SK-N-SH (cell line): ENCODE results near the gene KCNAB1. TPM values are rescaled to one million over a fixed set of nuclear protein-coding genes. Genes with fewer than 3 reads are reported as not detected.

Experiments
- CTCF ChIA-PET: fragments of 300-600, 350-600 bp; formaldehyde crosslinking; extraction: SDS; loops from one replicate; lab custom pipeline; 2021; lab: Yijun Ruan, JAX
- POLR2A ChIA-PET: fragments of 350-600 bp; sonication (Branson Sonifier 250); formaldehyde crosslinking; extraction: SDS; loops from one replicate; lab custom pipeline; 2020; ENCODE audit warnings: antibody characterized with exemption, inconsistent platforms; lab: Yijun Ruan, JAX
- DNase-seq: peaks from one replicate; pipeline ENCODE4 v3.0.0; 2012
- H2AFZ ChIP-seq: fragments of 200-600 bp; sonication (generic); 2 replicates; pipeline ENCODE4 v1.8.1; 2016; ENCODE audit warnings: antibody characterized with exemption, mild to moderate bottlenecking, low read depth
- H3F3A ChIP-seq: fragments of 200-600 bp; sonication (generic); replicated peaks from 2 replicates; pipeline ENCODE3; 2016; ENCODE audit warnings: antibody characterized with exemption, mild to moderate bottlenecking; ENCODE audit not compliant: insufficient read depth
- H3K27ac ChIP-seq, 2 experiments: fragments of 200-500 bp in 1 of 2; fragments of 200-600 bp in 1 of 2; sonication (Bioruptor generic) in 1 of 2; sonication (generic), shearing (Covaris generic) in 1 of 2; 2 replicates each; pipeline versions ENCODE4 v1.5.1 to v1.6.1; 2014 to 2016; ENCODE audit warnings: low read depth in 2 of 2, inconsistent platforms in 1 of 2, low read length in 1 of 2, mild to moderate bottlenecking in 1 of 2, mixed read lengths in 1 of 2
- H3K27me3 ChIP-seq: fragments of 200-600 bp; sonication (generic), shearing (Covaris generic); 2 replicates; pipeline ENCODE4 v1.6.1; 2016; ENCODE audit warnings: mixed run types; ENCODE audit not compliant: insufficient read depth
- H3K36me3 ChIP-seq, 2 experiments: fragments of 200-500 bp in 1 of 2; fragments of 200-600 bp in 1 of 2; sonication (Bioruptor generic) in 1 of 2; sonication (generic) in 1 of 2; replicated peaks in 1 of 2; 2 replicates each; pipeline versions ENCODE3 to v1.5.1; 2014 to 2016; ENCODE audit warnings: low read length in 1 of 2, mild to moderate bottlenecking in 1 of 2; ENCODE audit not compliant: insufficient read depth in 2 of 2, control insufficient read depth in 1 of 2
- H3K4me1 ChIP-seq, 2 experiments: fragments of 200-500 bp in 1 of 2; fragments of 200-600 bp in 1 of 2; sonication (Bioruptor generic) in 1 of 2; sonication (generic), shearing (Covaris generic) in 1 of 2; 2 replicates each; pipeline versions ENCODE4 v1.5.1 to v1.6.1; 2014 to 2016; ENCODE audit warnings: low read depth in 1 of 2, low read length in 1 of 2, mixed run types in 1 of 2; ENCODE audit not compliant: insufficient read depth in 2 of 2, control insufficient read depth in 1 of 2
- H3K4me2 ChIP-seq: fragments of 200-600 bp; sonication (generic), shearing (Covaris generic); 2 replicates; pipeline ENCODE4 v1.6.1; 2017; ENCODE audit warnings: mixed run types
- H3K4me3 ChIP-seq, 2 experiments: fragments of 200-500 bp in 1 of 2; fragments of 200-600 bp in 1 of 2; sonication (Bioruptor generic) in 1 of 2; sonication (generic), shearing (Covaris generic) in 1 of 2; 2 replicates each; pipeline versions ENCODE4 v1.5.1 to v1.8.1; 2014 to 2016; ENCODE audit warnings: low read depth in 2 of 2, inconsistent platforms in 1 of 2, low read length in 1 of 2, mild to moderate bottlenecking in 1 of 2, mixed read lengths in 1 of 2, moderate library complexity in 1 of 2
- H3K79me2 ChIP-seq: fragments of 200-600 bp; sonication (generic); 2 replicates; pipeline ENCODE4 v1.8.1; 2017; ENCODE audit warnings: mild to moderate bottlenecking; ENCODE audit not compliant: insufficient read depth
- H3K9ac ChIP-seq: fragments of 200-600 bp; sonication (generic); 2 replicates; pipeline ENCODE4 v1.6.1; 2017; ENCODE audit warnings: mixed run types
- H3K9me2 ChIP-seq: fragments of 200-600 bp; sonication (generic); 2 replicates; pipeline ENCODE4 v1.6.1; 2017; ENCODE audit warnings: mixed run types
- H3K9me3 ChIP-seq: fragments of 200-600 bp; sonication (generic); 2 replicates; pipeline ENCODE4 v1.6.1; 2017; ENCODE audit warnings: mixed run types, mild to moderate bottlenecking, moderate library complexity
- H4K20me1 ChIP-seq: fragments of 200-600 bp; sonication (generic); 2 replicates; pipeline ENCODE4 v1.6.1; 2017; ENCODE audit warnings: mild to moderate bottlenecking, mixed run types; ENCODE audit not compliant: insufficient read depth
- ELF1 ChIP-seq: IDR thresholded peaks from 2 replicates; pipeline ENCODE4 v1.4.0; 2012
- FOSL2 ChIP-seq: IDR thresholded peaks from 2 replicates; pipeline ENCODE4 v1.4.0; 2012; ENCODE audit warnings: low read depth, mild to moderate bottlenecking, moderate library complexity, borderline replicate concordance
- FOXM1 ChIP-seq: IDR thresholded peaks from 2 replicates; pipeline ENCODE4 v1.4.0; 2012; ENCODE audit warnings: low read depth, mild to moderate bottlenecking
- GATA2 ChIP-seq: sonication (generic); formaldehyde crosslinking; IDR thresholded peaks from 2 replicates; pipeline ENCODE4 v1.5.0; 2020; ENCODE audit warnings: mild to moderate bottlenecking, missing genetic modification reagents
- MAX ChIP-seq: IDR thresholded peaks from 2 replicates; pipeline ENCODE4 v1.4.0; 2012; ENCODE audit warnings: low read depth
- MEF2A ChIP-seq: IDR thresholded peaks from 2 replicates; pipeline ENCODE4 v1.4.0; 2012; ENCODE audit warnings: low read depth, borderline replicate concordance
- NRF1 ChIP-seq: IDR thresholded peaks from 2 replicates; pipeline ENCODE4 v1.6.1; 2012; ENCODE audit warnings: low read depth, mild to moderate bottlenecking, low read length
- PBX3 ChIP-seq: IDR thresholded peaks from 2 replicates; pipeline ENCODE4; 2012
- POLR2AphosphoS5 ChIP-seq: IDR thresholded peaks from 2 replicates; pipeline ENCODE4 v1.6.1; 2012; ENCODE audit warnings: low read depth, low read length
- REST ChIP-seq: IDR thresholded peaks from 2 replicates; pipeline ENCODE4 v1.6.1; 2012; ENCODE audit warnings: mild to moderate bottlenecking, low read depth, low read length, moderate library complexity
- RFX5 ChIP-seq: IDR thresholded peaks from 2 replicates; pipeline ENCODE4 v1.6.1; 2012; ENCODE audit warnings: mild to moderate bottlenecking, improper control_type of control experiment, low read length
- RXRA ChIP-seq: IDR thresholded peaks from 2 replicates; pipeline ENCODE4 v1.4.0; 2012; ENCODE audit warnings: low read depth, mild to moderate bottlenecking, borderline replicate concordance
- SMC3 ChIP-seq: IDR thresholded peaks from 2 replicates; pipeline ENCODE4 v1.6.1; 2012; ENCODE audit warnings: low read depth, low read length, improper control_type of control experiment
- TEAD4 ChIP-seq: IDR thresholded peaks from 2 replicates; pipeline ENCODE4 v1.4.0; 2012; ENCODE audit warnings: mild to moderate bottlenecking, borderline replicate concordance; ENCODE audit not compliant: insufficient read depth
- USF2 ChIP-seq: fragments of 150-350 bp; IDR thresholded peaks from 2 replicates; pipeline ENCODE4 v1.6.1; 2017; ENCODE audit warnings: antibody characterized with exemption, low read length, low read depth, borderline replicate concordance
- WGBS: methylation state at CpG from one replicate; pipeline ENCODE4 v1.1.6; 2017; ENCODE audit warnings: low lambda C conversion rate; 5-methylcytosine and 5-hydroxymethylcytosine counted together
- polyA plus RNA-seq, 3 experiments: library from polyadenylated mRNA; depleted of rRNA; stranded (reverse); fragments of >200 nt; gene quantifications; 2 replicates each; pipeline ENCODE4 v1.2.3, GENCODE V29; 2012

Gene KCNAB1
- polyA plus RNA-seq, 1 of the 3 experiments (the other 2 are of a cell fraction), result 82.1 TPM

- H3K79me2 ChIP-seq, result no peaks in the 10 kb centered on the region
- WGBS, result 73% methylated on average over 1 of the region's 1 CpG
- H3K9me2 ChIP-seq, result no peaks in the 10 kb centered on the region
- H3F3A ChIP-seq, result no peaks in the 10 kb centered on the region
- POLR2A ChIA-PET, result no interaction called here
- no peak overlapping the region for H3K4me2 ChIP-seq
- no peak overlapping the region for H3K9ac ChIP-seq
- no peaks in the 10 kb centered on the region for H3K9me3 ChIP-seq
- TF ChIP-seq GATA2 (CRISPR knock-in tag), result no peak
- TF ChIP-seq MAX, result no peak
- no peak for TF ChIP-seq RFX5
- TF ChIP-seq ELF1, result no peak
- TF ChIP-seq NRF1, result no peak
- no peak for TF ChIP-seq TEAD4
- no peak for TF ChIP-seq FOSL2
- no peak for TF ChIP-seq FOXM1
- TF ChIP-seq POLR2AphosphoS5, result no peak
- no peak for TF ChIP-seq REST
- no peak for TF ChIP-seq SMC3
- no peak for TF ChIP-seq RXRA
- TF ChIP-seq USF2, result no peak
- TF ChIP-seq MEF2A, result no peak
- TF ChIP-seq PBX3, result no peak
- H3K27me3 ChIP-seq, result no peaks in the 10 kb centered on the region
- no peak overlapping the region for H3K4me3 ChIP-seq
- no peak for DNase-seq
- H3K36me3 ChIP-seq, result no peaks in the 10 kb centered on the region
- H2AFZ ChIP-seq, result no peak overlapping the region
- CTCF ChIA-PET, result no interaction called here
- no peaks in the 10 kb centered on the region for H4K20me1 ChIP-seq
- H3K27ac ChIP-seq, result no peak overlapping the region
- H3K4me1 ChIP-seq, result peaks cover 2 to 6% of the 10 kb centered on the region in 2 experiments; a peak in 1 of 4 replicates
Observed at GRCh38 chr3:156253150-156253549, 132.8 kb downstream of the KCNAB1 start.
